Measurements from ENCODE around the gene UBE2B. TPM values are rescaled to one million over a fixed set of nuclear protein-coding genes. Genes with fewer than 3 reads are reported as not detected.
"Not testable (repeated sequence)": the region's sequence is repeated elsewhere in the genome, so short reads cannot be mapped to it uniquely, and the experiment has no call there.

UBE2B gene
- polyA plus RNA-seq, 1 donor from 2014 or later, result 128 TPM

DNA sequence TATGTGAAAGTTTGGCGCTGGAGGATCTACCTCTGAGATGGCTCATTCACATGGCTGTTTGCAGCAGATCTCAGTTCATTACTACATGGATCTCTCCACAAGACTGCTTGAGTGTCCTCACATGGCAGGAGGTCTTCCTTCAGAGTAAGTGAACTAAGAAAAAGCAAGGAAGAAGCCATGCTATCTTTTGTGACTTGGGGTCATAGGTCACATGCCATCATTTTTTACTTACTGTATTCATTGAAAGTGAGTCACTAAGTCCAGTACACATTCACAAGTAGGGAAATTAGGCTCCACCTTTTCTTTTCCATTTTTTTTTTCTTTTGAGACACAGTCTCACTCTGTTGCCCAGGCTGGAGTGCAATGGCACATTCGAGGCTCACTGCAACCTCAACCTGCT is 49.0 kb downstream of the UBE2B start:
- no peaks in the 10 kb centered on the region for H3K9me3 ChIP-seq (ENCODE audit: low read length)
- H3K27me3 ChIP-seq (ENCODE audit: insufficient read depth, low read depth, low read length), result no peaks in the 10 kb centered on the region
- H3K4me2 ChIP-seq (ENCODE audit: low read length), result no peak overlapping the region
- no peaks in the 10 kb centered on the region for H3K79me2 ChIP-seq (replicated peaks; ENCODE audit: insufficient read depth, low read length)
- H3K9ac ChIP-seq (ENCODE audit: low read length), result no peak overlapping the region
- TF ChIP-seq, protein P1, sequence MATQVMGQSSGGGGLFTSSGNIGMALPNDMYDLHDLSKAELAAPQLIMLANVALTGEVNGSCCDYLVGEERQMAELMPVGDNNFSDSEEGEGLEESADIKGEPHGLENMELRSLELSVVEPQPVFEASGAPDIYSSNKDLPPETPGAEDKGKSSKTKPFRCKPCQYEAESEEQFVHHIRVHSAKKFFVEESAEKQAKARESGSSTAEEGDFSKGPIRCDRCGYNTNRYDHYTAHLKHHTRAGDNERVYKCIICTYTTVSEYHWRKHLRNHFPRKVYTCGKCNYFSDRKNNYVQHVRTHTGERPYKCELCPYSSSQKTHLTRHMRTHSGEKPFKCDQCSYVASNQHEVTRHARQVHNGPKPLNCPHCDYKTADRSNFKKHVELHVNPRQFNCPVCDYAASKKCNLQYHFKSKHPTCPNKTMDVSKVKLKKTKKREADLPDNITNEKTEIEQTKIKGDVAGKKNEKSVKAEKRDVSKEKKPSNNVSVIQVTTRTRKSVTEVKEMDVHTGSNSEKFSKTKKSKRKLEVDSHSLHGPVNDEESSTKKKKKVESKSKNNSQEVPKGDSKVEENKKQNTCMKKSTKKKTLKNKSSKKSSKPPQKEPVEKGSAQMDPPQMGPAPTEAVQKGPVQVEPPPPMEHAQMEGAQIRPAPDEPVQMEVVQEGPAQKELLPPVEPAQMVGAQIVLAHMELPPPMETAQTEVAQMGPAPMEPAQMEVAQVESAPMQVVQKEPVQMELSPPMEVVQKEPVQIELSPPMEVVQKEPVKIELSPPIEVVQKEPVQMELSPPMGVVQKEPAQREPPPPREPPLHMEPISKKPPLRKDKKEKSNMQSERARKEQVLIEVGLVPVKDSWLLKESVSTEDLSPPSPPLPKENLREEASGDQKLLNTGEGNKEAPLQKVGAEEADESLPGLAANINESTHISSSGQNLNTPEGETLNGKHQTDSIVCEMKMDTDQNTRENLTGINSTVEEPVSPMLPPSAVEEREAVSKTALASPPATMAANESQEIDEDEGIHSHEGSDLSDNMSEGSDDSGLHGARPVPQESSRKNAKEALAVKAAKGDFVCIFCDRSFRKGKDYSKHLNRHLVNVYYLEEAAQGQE (IDR thresholded peaks at IDR 0.05; ENCODE audit: borderline replicate concordance), result no peak
- TF ChIP-seq CTCF (IDR thresholded peaks at IDR 0.05; ENCODE audit: poor library complexity, severe bottlenecking) (no peak), POLR2AphosphoS5 (IDR thresholded peaks at IDR 0.05) (no peak)
- no peaks in the 10 kb centered on the region for H3F3A ChIP-seq (ENCODE audit: insufficient read depth, low read length, poor library complexity, severe bottlenecking)
- no peaks in the 10 kb centered on the region for H4K20me1 ChIP-seq (ENCODE audit: insufficient read depth)
- no peak overlapping the region for H3K4me3 ChIP-seq (ENCODE audit: low read length)
- no peak overlapping the region for H3K27ac ChIP-seq (ENCODE audit: low read length)
- no peaks in the 10 kb centered on the region for H3K9me2 ChIP-seq (ENCODE audit: insufficient read depth, low read length)
- no peak overlapping the region for H2AFZ ChIP-seq (ENCODE audit: low read depth, low read length)
- H3K36me3 ChIP-seq (ENCODE audit: insufficient read depth, low read length), result no peaks in the 10 kb centered on the region

DNA sequence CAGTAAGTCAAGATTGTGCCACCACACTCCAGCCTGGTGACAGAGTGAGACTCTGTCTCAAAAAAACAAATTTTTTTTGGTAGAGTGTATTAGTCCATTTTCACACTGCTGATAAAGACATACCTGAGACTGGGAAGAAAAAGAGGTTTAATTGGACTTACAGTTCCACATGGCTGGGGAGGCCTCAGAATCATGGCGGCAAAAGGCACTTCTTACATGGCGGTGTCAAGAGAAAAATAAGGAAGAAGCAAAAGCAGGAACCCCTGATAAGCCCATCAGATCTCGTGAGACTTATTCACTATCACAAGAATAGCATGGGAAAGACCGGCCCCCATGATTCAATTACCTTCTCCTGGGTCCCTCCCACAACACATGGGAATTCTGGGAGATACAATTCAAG is 49.7 kb downstream of the UBE2B start:
- H3K27ac ChIP-seq (ENCODE audit: low read length); H2AFZ ChIP-seq (ENCODE audit: low read depth, low read length); H3K4me2 ChIP-seq (ENCODE audit: low read length); H4K20me1 ChIP-seq (ENCODE audit: insufficient read depth); H3K9me3 ChIP-seq (ENCODE audit: low read length); H3K9me2 ChIP-seq (ENCODE audit: insufficient read depth, low read length); H3F3A ChIP-seq (ENCODE audit: insufficient read depth, low read length, poor library complexity, severe bottlenecking); H3K36me3 ChIP-seq (ENCODE audit: insufficient read depth, low read length); H3K79me2 ChIP-seq (replicated peaks; ENCODE audit: insufficient read depth, low read length); H3K4me3 ChIP-seq (ENCODE audit: low read length); H3K27me3 ChIP-seq (ENCODE audit: insufficient read depth, low read depth, low read length); H3K9ac ChIP-seq (ENCODE audit: low read length): not testable (repeated sequence)

DNA sequence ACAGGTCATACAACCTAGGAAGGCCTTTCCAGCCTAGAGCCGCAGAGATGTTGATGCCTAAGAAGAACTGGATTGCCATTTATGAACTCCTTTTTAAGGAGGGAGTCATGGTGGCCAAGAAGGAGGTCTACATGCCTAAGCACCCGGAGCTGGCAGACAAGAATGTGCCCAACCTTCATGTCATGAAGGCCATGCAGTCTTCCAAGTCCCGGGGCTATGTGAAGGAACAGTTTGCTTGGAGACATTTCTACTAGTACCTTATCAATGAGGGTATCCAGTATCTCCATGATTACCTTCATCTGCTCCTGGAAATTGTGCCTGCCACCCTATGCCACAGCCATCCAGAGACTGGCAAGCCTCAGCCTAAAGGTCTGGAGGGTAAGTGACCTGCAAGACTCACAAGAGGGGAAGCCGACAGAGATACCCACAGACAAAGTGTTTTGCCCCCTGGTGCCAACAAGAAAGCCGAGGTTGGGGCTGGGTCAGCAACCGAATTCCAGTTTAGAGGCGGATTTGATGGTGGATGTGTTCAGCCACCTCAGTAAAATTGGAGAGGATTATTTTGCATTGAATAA is 51.5 kb downstream of the UBE2B start:
- TF ChIP-seq CTCF (IDR thresholded peaks at IDR 0.05; ENCODE audit: poor library complexity, severe bottlenecking) (no peak), SMC3 (conservative IDR thresholded peaks at IDR 0.05; ENCODE audit: poor library complexity) (no peak), RAD21 (conservative IDR thresholded peaks at IDR 0.05) (no peak), POLR2AphosphoS5 (IDR thresholded peaks at IDR 0.05) (no peak), EZH2 (IDR thresholded peaks at IDR 0.05; ENCODE audit: borderline replicate concordance, insufficient read depth, low read length, poor library complexity, severe bottlenecking) (no peak), TAF1 (IDR thresholded peaks at IDR 0.05; ENCODE audit: low read depth) (no peak), EP300 (conservative IDR thresholded peaks at IDR 0.05; ENCODE audit: poor library complexity, severe bottlenecking) (no peak), MXI1 (conservative IDR thresholded peaks at IDR 0.05; ENCODE audit: poor library complexity, severe bottlenecking) (no peak)
- TF ChIP-seq, protein P1 (IDR thresholded peaks at IDR 0.05; ENCODE audit: borderline replicate concordance), result no peak
- Histone ChIP-seq H3K27ac (ENCODE audit: low read length) (no peak overlapping the region), H4K20me1 (ENCODE audit: insufficient read depth) (no peaks in the 10 kb centered on the region)

More for the DNA sequence above, 51.5 kb downstream of the UBE2B start:
- no peak overlapping the region for H3K9ac ChIP-seq (ENCODE audit: low read length)
- H3F3A ChIP-seq (ENCODE audit: insufficient read depth, low read length, poor library complexity, severe bottlenecking), result no peaks in the 10 kb centered on the region
- H3K4me3 ChIP-seq (ENCODE audit: low read length), result no peak overlapping the region
- H3K27me3 ChIP-seq (ENCODE audit: insufficient read depth, low read depth, low read length), result no peaks in the 10 kb centered on the region
- no peaks in the 10 kb centered on the region for H3K9me3 ChIP-seq (ENCODE audit: low read length)
- H3K36me3 ChIP-seq (ENCODE audit: insufficient read depth, low read length), result no peaks in the 10 kb centered on the region
- no peaks in the 10 kb centered on the region for H3K79me2 ChIP-seq (replicated peaks; ENCODE audit: insufficient read depth, low read length)
- no peak overlapping the region for H2AFZ ChIP-seq (ENCODE audit: low read depth, low read length)
- no peak overlapping the region for H3K4me2 ChIP-seq (ENCODE audit: low read length)
- no peaks in the 10 kb centered on the region for H3K9me2 ChIP-seq (ENCODE audit: insufficient read depth, low read length)
